Neural progenitor cell (in vitro differentiated cells): ENCODE measurements around the gene HFM1. TPM values are rescaled to one million over a fixed set of nuclear protein-coding genes. Genes with fewer than 3 reads are reported as not detected.
"Not testable (repeated sequence)": the region's sequence is repeated elsewhere in the genome, so short reads cannot be mapped to it uniquely, and the experiment has no call there.

Source experiments
- DNase-seq: peaks from one replicate; pipeline ENCODE4 v3.0.0-alpha.2; 2016; ENCODE audit warnings: low spot score
- H2AFZ ChIP-seq: fragments of 200-600 bp; sonication (generic); replicated peaks from 2 replicates; pipeline ENCODE4 v1.6.1; 2016; ENCODE audit warnings: antibody characterized with exemption
- H3F3A ChIP-seq: fragments of 200-600 bp; sonication (generic); 2 replicates; pipeline ENCODE4 v1.6.1; 2016; ENCODE audit warnings: antibody characterized with exemption, low read depth
- H3K27ac ChIP-seq: fragments of 200-600 bp; sonication (generic); 2 replicates; pipeline ENCODE4 v1.5.1; 2016; ENCODE audit warnings: mild to moderate bottlenecking
- H3K27me3 ChIP-seq: fragments of 200-600 bp; sonication (generic); 2 replicates; pipeline ENCODE4 v1.6.1; 2016; ENCODE audit warnings: mild to moderate bottlenecking, moderate library complexity
- H3K36me3 ChIP-seq: fragments of 200-600 bp; sonication (generic); 2 replicates; pipeline ENCODE4 v1.5.1; 2016
- H3K4me1 ChIP-seq: fragments of 200-600 bp; sonication (generic); 2 replicates; pipeline ENCODE4 v1.6.1; 2016; ENCODE audit warnings: mixed run types
- H3K4me2 ChIP-seq: fragments of 200-600 bp; sonication (generic); 2 replicates; pipeline ENCODE4 v1.6.1; 2016
- H3K4me3 ChIP-seq: fragments of 200-600 bp; sonication (generic); 2 replicates; pipeline ENCODE4 v1.5.1; 2016
- H3K79me2 ChIP-seq: fragments of 200-600 bp; sonication (generic); 2 replicates; pipeline ENCODE4 v1.6.1; 2016; ENCODE audit warnings: low read depth
- H3K9ac ChIP-seq: fragments of 200-600 bp; sonication (generic); 2 replicates; pipeline ENCODE4 v1.6.1; 2016
- H3K9me3 ChIP-seq: fragments of 200-600 bp; sonication (generic); 2 replicates; pipeline ENCODE4 v1.5.1; 2016; ENCODE audit warnings: low read depth
- H4K20me1 ChIP-seq: fragments of 200-600 bp; sonication (generic); 2 replicates; pipeline ENCODE4 v1.6.1; 2016; ENCODE audit warnings: low read depth
- H3K27ac Mint-ChIP-seq: 3 replicates; pipeline ENCODE4 v1.8.0; 2021; ENCODE audit warnings: mixed read lengths
- H3K27me3 Mint-ChIP-seq: 2 replicates; pipeline ENCODE4 v1.8.0; 2022; ENCODE audit warnings: low read depth, mild to moderate bottlenecking, inconsistent platforms, moderate library complexity, mixed read lengths; ENCODE audit not compliant: insufficient read depth
- H3K36me3 Mint-ChIP-seq: 3 replicates; pipeline ENCODE4 v1.8.0; 2021; ENCODE audit warnings: mixed read lengths
- H3K4me1 Mint-ChIP-seq: 3 replicates; pipeline ENCODE4 v1.8.0; 2021; ENCODE audit warnings: mixed read lengths
- H3K4me3 Mint-ChIP-seq: 3 replicates; pipeline ENCODE4 v1.8.0; 2021; ENCODE audit warnings: mild to moderate bottlenecking, moderate library complexity, mixed read lengths
- H3K9me3 Mint-ChIP-seq: 3 replicates; pipeline ENCODE4 v1.8.0; 2020; ENCODE audit warnings: mixed read lengths
- EZH2 ChIP-seq: fragments of 200-600 bp; sonication (generic); IDR thresholded peaks from 2 replicates; pipeline ENCODE4 v1.6.1; 2017; ENCODE audit warnings: antibody characterized with exemption, mild to moderate bottlenecking, moderate library complexity
- EZH2phosphoT487 ChIP-seq: fragments of 200-600 bp; sonication (generic); IDR thresholded peaks from 2 replicates; pipeline ENCODE4 v1.6.1; 2017; ENCODE audit warnings: antibody characterized with exemption
- total RNA-seq: library from RNA; depleted of rRNA; stranded (reverse); fragments of >200 nt; gene quantifications from 2 replicates; pipeline ENCODE4 v1.2.3, GENCODE V29; 2015; ENCODE audit warnings: low replicate concordance
- TF ChIP-seq, protein P1 (sequence below): fragments of 200-600 bp; sonication (generic); IDR thresholded peaks from 2 replicates; pipeline ENCODE4 v1.5.1; 2017; ENCODE audit warnings: antibody characterized with exemption, mild to moderate bottlenecking

Gene HFM1
- total RNA-seq, 1 donor from 2014 or later, result 36.3 TPM

DNA sequence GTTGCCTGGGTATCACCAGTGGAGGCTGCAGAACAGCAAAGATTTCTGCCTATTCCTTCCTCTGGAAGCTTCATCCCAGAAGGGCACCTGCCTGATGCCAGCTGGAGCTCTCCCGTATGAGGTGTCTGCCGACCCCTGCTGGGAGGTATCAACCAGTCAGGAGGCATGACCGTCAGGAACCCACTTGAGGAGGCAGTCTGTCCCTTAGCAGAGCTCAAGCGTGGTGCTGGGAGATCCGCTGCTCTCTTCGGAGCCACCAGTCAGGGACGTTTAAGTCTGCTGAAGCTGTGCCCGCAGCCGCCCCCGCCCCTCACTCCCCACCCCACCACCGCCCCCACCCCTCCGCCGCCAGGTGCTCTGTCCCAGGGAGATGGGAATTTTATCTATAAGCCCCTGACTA, 23.1 kb upstream of the HFM1 start:
- Histone ChIP-seq H3K27ac (no peak overlapping the region), H3K4me1 (peaks cover 7% of the 10 kb centered on the region), H2AFZ (peak overlapping the region; percentile 57), H3K9me3 (no peaks in the 10 kb centered on the region), H3K79me2 (no peaks in the 10 kb centered on the region), H3K9ac (no peak overlapping the region), H3K36me3 (no peaks in the 10 kb centered on the region), H3F3A (no peaks in the 10 kb centered on the region), H4K20me1 (no peaks in the 10 kb centered on the region), H3K4me2 (peak overlapping the region; percentile 61), H3K4me3 (no peak overlapping the region), H3K27me3 (no peaks in the 10 kb centered on the region)
- no peak overlapping the region for H3K4me3 Mint-ChIP-seq
- peaks cover 5% of the 10 kb centered on the region for H3K9me3 Mint-ChIP-seq
- TF ChIP-seq EZH2phosphoT487, result no peak
- TF ChIP-seq EZH2, result no peak
- TF ChIP-seq, protein P1, sequence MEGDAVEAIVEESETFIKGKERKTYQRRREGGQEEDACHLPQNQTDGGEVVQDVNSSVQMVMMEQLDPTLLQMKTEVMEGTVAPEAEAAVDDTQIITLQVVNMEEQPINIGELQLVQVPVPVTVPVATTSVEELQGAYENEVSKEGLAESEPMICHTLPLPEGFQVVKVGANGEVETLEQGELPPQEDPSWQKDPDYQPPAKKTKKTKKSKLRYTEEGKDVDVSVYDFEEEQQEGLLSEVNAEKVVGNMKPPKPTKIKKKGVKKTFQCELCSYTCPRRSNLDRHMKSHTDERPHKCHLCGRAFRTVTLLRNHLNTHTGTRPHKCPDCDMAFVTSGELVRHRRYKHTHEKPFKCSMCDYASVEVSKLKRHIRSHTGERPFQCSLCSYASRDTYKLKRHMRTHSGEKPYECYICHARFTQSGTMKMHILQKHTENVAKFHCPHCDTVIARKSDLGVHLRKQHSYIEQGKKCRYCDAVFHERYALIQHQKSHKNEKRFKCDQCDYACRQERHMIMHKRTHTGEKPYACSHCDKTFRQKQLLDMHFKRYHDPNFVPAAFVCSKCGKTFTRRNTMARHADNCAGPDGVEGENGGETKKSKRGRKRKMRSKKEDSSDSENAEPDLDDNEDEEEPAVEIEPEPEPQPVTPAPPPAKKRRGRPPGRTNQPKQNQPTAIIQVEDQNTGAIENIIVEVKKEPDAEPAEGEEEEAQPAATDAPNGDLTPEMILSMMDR, result no peak
- H3K27me3 Mint-ChIP-seq, result peaks cover 3% of the 10 kb centered on the region
- H3K4me1 Mint-ChIP-seq, result peaks cover 14% of the 10 kb centered on the region
- no peak overlapping the region for H3K27ac Mint-ChIP-seq
- no peaks in the 10 kb centered on the region for H3K36me3 Mint-ChIP-seq
- DNase-seq, result no peak

- DNase-seq, H3K4me3 ChIP-seq, H3K79me2 ChIP-seq, H3K27me3 Mint-ChIP-seq, H3K27ac ChIP-seq, H2AFZ ChIP-seq, H3K27me3 ChIP-seq, H3K27ac Mint-ChIP-seq, H3K36me3 ChIP-seq, H3K4me3 Mint-ChIP-seq, H3K9me3 ChIP-seq, H3K9me3 Mint-ChIP-seq, H3F3A ChIP-seq, H3K4me2 ChIP-seq, H3K4me1 ChIP-seq, H3K36me3 Mint-ChIP-seq, H4K20me1 ChIP-seq, H3K4me1 Mint-ChIP-seq, H3K9ac ChIP-seq: not testable (repeated sequence)
These were observed 17.9 kb upstream of the HFM1 start for GRCh38 chr1:91422523-91422922.

GRCh38 chr1:91412371-91412770, 7.7 kb upstream of the HFM1 start:
- no peak overlapping the region for H3K27ac ChIP-seq
- no peak for DNase-seq
- H3K9me3 ChIP-seq, result no peaks in the 10 kb centered on the region
- H3K4me1 Mint-ChIP-seq, result peaks cover 7% of the 10 kb centered on the region
- no peaks in the 10 kb centered on the region for H3F3A ChIP-seq
- no peaks in the 10 kb centered on the region for H3K79me2 ChIP-seq
- no peaks in the 10 kb centered on the region for H3K4me1 ChIP-seq
- no peak overlapping the region for H3K4me2 ChIP-seq
- no peaks in the 10 kb centered on the region for H3K9me3 Mint-ChIP-seq
- no peak overlapping the region for H3K4me3 Mint-ChIP-seq
- no peaks in the 10 kb centered on the region for H4K20me1 ChIP-seq
- H3K27me3 ChIP-seq, result no peaks in the 10 kb centered on the region
- peaks cover 6% of the 10 kb centered on the region for H3K27me3 Mint-ChIP-seq
- no peaks in the 10 kb centered on the region for H3K36me3 Mint-ChIP-seq
- no peak overlapping the region for H2AFZ ChIP-seq
- H3K4me3 ChIP-seq, result no peak overlapping the region
- no peak overlapping the region for H3K27ac Mint-ChIP-seq
- H3K36me3 ChIP-seq, result no peaks in the 10 kb centered on the region
- TF ChIP-seq EZH2, result no peak
- TF ChIP-seq, protein P1, result no peak
- TF ChIP-seq EZH2phosphoT487, result no peak
- no peak overlapping the region for H3K9ac ChIP-seq

- Histone ChIP-seq H2AFZ (no peak overlapping the region), H3K4me1 (peaks cover 12% of the 10 kb centered on the region), H3K4me3 (no peak overlapping the region), H3K9me3 (no peaks in the 10 kb centered on the region), H3K9ac (no peak overlapping the region), H3F3A (peaks cover 6% of the 10 kb centered on the region), H4K20me1 (no peaks in the 10 kb centered on the region), H3K4me2 (no peak overlapping the region), H3K27me3 (no peaks in the 10 kb centered on the region), H3K27ac (no peak overlapping the region), H3K79me2 (peaks cover 20% of the 10 kb centered on the region), H3K36me3 (no peaks in the 10 kb centered on the region)
- TF ChIP-seq, protein P1, result peak; percentile 37
- TF ChIP-seq EZH2phosphoT487 (no peak), EZH2 (no peak)
- Mint-ChIP-seq H3K4me3 (no peak overlapping the region), H3K27ac (no peak overlapping the region), H3K27me3 (peaks cover 6% of the 10 kb centered on the region), H3K4me1 (peaks cover 16% of the 10 kb centered on the region), H3K9me3 (no peaks in the 10 kb centered on the region), H3K36me3 (no peaks in the 10 kb centered on the region)
- no peak for DNase-seq
These were observed 2.2 kb upstream of the HFM1 start for GRCh38 chr1:91406773-91407389.
